Measurements from ENCODE around the gene CTRB1.
"Not testable (repeated sequence)": the region's sequence is repeated elsewhere in the genome, so short reads cannot be mapped to it uniquely, and the experiment has no call there.

CTRB1 gene

GRCh38 chr16:75272629-75273028, 53.8 kb downstream of the CTRB1 start:
- DNase-seq (ENCODE audit: low spot score), result not testable (repeated sequence)

- DNase-seq (ENCODE audit: low spot score), result no peak
Observed at GRCh38 chr16:75273054-75273925, 54.5 kb downstream of the CTRB1 start.

Data from NAMALWA (cell line).